Measurements from ENCODE around the gene ID3.
A peak's percentile ranks its signal among the peaks of the same experiment; 100 is the strongest.
"Not testable (repeated sequence)": the region's sequence is repeated elsewhere in the genome, so short reads cannot be mapped to it uniquely, and the experiment has no call there.

The ID3 gene

DNA sequence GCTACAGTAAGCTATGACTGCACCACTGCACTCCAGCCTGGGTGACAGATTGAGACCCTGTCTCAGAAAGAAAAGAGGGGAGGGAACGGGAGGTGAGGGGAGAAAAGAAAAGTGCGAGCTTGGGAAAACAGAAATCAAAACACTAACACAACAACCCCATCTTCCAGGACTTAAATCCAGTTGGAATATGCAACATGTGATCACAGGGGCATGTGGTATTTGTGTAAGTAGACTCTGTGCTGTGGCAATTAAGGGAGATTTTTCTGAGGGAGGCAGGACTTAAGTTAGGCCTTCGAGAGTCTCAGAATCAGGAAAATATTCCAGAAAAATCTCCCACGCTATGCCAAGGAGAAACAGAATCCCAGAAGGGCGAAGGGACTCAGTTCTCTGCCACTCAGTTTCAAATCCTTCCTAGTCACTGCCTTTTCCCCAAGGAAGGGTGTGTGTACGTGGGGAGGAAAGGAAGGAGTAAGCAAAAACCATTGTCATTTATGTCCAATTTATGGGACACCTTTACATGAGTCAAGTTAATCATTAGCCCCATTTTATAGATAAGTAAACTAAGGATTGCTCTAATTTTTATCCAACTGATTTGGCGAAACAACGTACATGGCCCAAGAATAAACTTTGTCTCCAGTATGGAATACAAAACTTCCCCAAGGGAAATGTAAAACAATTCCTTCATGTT lies 12.3 kb downstream of the ID3 start:
- DNase-seq = no peak

DNA sequence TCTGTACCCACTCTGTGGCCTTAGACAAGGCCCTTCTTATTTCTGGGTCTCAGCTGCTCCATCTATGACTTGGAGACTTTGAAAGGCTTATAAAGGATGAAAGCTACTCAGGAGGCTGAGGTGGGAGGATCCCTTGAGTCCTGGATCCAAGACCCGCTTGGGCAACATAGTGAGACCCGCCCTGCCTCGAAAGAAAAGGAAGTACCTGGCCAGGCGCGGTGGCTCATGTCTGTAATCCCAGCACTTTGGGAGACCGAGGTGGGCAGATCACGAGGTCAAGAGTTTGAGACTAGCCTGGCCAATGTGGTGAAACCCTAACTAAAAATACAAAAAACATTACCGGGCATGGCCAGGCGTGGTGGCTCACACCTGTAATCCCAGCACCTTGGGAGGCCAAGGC lies 13.4 kb downstream of the ID3 start:
- DNase-seq = no peak

DNA sequence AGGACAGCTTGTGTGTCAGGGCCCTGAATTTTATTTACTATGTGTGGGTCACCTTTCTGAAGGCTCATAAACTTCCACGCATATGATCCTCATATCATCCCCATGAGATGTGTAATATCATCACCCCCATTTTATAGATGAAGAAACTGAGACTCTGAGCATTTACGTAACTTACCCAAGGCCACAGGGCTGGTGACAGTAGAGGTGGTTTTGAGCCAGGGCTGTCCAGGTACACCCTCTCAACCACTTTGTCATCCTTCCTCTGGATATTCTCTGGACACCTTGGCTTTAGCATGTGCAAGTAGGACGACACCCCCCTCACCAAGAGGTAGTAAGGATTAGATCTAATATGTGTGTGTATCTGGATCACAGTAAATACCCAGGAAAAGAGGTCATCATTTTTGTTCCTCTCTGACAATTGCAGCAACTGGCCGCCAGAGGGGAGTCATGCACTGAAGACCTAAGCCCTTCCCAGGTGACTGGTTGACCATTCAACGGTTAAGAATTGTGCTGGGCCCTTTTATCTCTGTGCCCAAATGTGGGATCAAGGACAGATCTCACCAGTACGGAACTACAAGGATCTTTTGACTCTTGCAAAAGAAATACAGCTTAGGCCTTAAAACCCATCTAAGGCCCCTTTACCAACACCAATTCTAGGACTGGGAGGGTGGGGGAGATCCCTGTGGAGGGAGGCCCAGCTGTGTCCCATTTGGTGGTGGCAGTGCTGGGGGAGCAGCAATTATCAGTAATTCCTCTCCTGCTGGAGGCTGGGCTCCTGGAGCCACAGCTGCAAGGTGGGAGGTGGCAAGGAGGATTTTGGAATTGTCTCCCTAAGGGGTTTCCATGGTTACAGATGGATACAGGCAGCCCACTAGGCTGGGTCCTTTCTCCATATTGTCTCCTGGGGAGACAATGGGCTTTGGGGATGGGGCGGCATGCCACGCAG lies 14.6 kb downstream of the ID3 start:
- peak; percentile 23 to 73 (median 55) for DNase-seq

DNA sequence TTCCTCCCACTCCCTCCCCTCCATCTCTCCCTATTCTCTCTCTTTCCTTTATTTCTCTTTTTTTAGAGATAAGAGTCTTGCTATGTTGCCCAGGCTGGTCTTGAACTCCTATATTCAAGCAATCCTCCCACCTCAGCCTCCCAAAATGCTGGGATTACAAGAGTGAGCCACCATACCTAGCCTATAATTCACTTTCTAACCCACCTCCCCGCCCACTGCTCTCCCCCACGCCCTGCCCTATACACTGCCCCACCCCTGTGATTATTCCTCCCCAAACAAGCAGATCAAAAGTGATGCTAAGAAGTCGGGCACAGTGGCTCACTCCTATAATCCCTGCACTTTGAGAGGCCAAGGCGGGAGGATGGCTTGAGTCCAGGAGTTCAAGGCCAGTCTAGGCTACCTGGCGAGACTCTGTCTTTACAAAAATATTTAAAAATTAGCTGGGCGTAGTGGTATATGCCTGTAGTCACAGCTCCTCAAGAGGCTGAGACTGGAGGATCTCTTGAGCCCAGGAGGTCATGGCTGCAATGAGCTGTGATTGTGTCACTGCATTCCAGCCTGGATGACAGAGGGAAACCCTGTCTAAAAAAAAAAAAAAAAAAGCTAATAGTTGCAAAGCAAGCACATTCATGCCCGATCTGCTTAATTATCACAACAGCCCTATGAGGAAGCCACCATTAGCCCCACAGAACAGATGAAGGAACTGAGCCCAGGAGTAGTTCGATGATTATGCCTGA lies 15.4 kb downstream of the ID3 start:
- DNase-seq = no peak

DNA sequence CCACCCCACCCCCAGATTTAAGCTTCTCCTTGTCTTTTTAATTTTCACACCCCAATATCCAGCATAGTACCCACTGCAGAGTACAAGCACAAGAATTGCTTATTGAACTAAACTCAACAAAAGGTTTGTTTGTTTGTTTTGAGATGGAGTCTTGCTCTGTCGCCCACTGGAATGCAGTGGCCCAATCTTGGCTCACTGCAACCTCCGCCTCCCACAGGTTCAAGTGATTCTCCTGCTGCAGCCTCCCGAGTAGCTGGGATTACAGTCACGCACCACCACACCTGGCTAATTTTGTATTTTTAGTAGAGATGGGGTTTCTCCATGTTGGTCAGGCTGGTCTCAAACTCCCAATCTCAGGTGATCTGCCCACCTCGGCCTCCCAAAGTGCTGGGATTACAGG lies 16.4 kb downstream of the ID3 start:
- not testable (repeated sequence) for DNase-seq

DNA sequence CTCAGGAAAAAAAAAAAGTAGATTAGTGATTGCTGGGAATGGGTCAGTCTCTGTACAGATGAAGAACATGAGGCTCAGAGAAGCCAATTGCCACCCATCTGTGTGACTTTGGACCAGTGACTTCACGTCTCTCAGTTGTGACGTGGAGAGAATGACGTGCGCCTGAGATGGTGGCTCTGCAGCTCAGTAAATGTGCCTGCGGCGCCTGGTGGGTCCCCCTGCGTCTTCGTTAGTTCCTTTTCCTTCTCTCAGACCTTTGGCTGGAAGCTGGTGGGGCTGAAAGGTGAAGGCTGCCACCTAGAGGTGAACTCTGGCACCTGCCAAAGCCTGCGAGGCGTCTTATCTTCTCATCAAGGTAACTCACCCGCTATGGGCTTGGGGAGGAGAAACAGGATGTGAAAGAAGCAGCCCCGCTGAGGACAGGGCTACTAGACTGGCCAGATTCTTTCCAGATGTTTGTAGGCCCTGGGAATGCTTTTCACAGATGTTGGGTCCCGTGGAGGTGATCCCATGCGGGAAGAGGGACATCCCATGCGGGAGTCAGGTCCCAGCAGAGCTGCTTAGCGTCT lies 19.5 kb downstream of the ID3 start:
- peak; percentile 82 to 93 (median 88) for DNase-seq

DNA sequence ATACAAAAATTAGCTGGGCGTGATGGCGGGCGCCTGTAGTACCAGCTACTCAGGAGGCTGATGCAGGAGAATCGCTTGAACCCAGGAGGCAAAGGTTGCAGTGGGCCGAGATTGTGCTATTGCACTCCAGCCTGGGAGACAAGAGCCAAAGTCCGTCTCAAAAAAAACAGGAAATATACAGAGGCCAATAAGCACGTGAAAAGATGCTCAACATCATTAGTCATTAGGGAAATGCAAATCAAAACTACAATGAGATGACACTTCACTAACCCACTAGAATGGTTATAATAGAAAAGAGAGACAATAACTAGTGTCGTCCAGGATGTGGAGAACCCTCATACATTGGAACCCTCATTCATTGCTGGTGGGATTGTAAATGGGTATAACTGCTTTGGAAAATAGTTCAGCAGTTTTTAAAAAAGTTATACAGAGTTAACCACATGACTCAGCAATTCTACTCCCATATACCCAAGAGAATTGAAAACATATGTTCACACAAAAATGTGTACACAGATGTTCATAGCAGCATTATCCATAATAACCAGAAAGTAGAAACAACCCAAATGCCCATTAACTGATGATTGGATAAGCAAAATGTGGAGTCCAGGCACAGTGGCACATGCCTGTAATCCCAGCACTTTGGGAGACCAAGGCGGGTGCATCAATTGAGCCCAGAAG lies 21.9 kb downstream of the ID3 start:
- DNase-seq = no peak

DNA sequence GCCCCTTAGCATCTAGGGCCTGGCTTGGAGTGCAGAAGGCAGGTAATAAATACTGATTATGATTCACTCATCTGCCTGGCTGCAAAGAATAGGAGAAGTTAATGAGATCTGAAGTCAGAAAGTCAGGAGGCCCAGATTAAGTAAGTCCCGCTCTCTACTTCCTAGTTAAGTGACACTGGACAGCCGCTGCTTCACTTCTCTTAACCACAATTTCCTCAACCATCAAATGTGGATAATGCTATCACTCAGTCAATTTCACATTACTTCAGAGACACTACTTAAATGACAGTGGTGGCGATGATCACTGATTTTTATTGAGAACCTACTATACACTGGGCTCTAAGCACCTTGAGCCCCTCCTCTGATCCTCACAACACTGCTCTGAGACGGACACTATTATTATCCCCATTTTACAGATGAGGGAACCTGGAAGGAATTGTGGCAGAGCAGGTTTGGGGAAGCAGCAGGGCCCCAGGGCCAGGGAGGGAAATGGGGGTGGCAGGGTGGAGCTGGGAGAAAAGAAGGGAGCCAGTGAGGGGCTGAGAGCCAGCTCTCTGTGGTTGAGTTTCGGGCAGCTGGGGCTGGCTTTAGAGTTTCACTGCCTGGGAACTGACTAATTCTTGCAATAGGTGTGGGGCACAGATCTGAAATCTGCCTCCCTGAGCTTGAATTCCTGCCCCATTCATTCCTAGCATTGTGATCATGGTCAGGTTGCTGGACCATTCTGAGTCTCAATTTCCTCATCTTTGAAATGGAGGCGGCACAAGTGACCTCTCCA lies 25.9 kb downstream of the ID3 start:
- DNase-seq = no peak

DNA sequence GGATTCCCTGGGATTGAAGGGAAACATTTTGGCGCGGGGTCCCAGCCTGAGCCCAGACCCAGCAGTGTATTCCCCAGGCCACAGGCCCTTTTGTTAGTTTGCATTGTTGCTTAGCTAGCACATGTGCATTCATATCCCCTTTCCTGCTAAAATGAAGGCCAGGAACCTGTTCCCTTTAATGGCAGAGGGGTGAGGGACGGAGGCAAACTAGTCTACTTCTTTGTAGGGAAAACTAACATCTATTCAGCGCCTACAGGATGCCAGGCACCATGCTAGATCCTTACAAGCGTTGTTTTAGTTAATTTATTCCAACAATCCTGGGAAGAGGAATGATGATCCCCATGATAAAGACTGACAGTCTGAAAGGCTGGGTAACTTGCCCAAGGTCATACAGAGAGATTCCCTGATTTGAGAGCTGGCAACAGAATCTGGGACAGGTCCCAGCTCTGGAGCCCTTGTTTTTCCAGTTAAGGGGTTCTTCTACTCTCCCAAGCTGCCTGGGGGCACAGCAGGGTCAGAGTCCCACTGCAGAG lies 27.7 kb downstream of the ID3 start:
- no peak for DNase-seq

DNA sequence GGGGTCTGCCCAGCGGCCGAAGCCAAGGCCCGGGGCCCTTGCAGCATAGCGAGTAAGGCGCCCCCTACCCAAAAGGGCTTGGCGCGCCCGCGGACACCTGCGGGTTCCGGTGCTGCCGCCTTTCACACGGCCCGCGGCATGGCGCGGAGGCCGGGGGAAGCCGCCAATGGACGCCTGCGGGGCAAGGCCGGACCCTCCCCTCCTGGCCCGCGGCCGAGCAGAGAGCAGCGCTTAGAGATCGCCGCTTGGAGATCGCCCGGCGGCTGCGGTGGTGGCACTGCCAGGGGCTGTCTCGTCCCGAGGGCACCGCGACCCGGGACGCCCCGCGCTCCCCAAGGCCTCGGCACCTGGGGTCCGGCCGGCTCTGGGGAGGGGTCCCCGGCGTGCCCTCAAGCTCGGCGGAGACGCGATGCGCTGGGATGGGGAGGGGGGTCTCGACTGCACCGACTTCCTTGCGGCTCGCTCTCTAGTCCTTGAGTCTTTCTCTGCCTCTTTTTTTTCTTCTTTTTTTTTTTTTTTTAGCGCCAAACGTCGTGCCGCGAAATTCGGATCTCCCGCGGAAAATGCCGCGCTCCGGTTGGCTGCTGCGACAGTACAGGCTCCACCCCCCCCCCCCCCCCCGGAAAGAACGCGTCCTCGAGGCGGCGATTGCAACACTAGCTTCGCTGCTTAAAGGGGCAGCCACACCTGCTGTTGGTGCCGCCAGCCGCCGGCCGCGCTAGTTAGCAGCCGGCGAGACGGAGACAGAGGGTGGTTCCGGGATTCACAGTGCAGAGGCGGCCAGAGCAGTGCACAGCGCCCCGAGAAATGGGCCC lies 28.3 kb downstream of the ID3 start, which contains the start of gene E2F2:
E2F2 (minus strand) TSS at position 487 of the 815 bp plus-strand sequence; CDS start at position 47, 440 bp downstream.
- peak; percentile 74 to 88 (median 84) for DNase-seq

DNA sequence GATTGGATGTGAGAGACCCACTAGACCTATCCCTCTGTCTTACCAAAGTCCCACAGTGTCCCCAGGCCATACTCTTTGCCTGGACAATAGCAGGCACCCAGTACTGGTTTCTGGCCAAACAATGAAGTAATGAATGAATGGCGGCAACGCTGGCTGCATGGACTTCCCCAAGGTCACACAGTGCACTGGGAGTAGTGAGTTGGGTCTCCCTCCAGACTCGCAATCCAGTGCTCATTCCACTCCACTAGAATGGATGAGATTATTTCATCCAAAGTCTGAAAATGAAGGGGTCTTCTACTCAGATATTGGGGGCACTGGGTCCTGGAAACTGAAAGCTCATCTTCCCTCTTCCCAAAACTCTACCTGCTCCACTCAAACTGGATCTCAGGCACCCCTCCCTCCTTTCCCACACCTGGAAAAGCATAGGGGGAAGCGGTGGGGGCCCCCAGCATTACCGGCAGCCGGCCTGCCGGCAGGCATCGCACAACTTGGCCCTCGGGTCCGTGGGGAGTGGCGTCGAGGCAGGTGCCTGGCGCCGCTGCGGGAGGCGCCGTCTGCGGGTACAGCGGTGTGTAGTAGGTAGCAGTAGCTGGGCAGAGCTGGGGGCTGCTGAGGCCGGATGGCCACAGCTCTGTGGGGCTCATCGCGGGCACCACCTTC lies 29.1 kb downstream of the ID3 start:
- DNase-seq = peak in 1 of 6 experiments; percentile 28

DNA sequence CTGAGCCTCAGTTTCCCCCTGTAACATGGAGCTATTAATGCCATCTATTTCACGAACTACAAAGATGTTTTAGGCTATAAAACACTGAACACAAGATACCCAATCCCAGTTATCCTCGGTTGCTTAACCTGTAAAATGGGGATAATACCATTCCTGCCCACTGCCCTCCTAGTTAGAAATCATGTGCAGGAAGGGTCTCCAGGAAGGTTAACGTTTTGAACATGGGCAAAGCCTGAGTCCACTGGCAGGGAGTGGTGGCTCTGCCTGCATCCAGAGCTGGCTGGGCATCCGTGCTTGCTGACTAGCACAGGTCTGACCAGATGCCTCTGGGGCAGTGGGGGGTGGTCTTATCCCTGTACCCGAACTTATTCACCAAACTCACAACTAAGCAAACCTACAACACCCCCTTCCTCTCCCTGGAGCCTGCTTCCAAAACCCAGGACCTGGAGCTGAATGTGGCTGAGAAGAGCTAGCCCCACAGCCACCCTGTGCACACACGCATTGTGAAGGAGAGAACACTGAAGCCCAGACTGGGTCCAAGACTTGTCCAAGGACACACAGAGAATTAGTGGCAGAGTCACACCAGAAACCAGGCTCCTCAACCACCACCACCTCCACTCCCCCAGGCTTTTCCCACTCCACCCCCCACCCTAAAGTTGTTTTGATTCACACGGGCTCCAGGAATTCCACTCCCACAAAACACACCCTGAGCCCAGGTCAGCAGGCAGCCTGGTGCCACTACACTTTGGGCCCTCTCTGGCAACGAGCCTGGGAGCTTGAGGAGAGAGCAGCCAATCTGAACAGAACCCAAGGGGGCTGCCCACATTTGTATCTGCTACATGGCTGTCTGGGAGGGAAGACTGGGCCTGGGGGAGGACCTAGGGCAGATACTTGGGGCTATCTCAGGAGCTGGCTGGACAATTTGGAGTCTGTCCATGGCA lies 29.9 kb downstream of the ID3 start:
- no peak for DNase-seq

DNA sequence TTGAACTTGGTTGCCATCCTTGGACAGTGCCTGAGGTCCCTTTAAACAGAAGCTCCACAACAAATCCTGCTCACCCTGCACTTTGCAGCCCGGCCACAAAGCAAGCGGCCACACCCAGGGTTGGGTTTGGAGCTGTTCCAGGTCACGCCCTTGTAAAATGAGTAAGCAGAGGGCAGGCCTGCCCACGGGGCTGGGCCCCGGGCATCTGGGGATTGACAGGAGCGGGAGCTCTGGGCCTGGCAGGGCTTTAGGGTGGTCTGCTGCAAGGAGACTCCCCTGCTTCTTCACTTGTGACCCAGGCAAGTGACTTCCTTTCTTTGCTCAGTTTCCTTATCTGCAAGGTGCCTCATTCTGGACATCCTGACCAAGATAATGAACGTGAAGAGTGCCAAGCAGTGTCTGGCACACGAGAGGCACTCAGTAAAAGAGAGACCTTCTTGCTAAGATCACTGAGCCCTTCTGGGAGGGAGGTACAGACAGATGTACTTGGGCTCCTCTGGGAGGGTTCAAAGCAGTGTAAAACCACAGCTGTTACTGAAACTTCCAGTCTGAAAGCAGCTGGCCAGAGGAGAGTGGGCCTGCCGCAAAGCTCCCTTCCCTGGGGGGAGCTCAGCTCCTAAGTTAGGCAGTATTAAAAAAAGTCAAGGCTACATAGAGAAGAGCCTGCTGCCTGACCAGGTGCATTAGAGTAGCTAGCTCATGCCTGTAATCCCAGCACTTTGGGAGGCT lies 30.9 kb downstream of the ID3 start:
- DNase-seq = peak; percentile 12 to 53 (median 29)

DNA sequence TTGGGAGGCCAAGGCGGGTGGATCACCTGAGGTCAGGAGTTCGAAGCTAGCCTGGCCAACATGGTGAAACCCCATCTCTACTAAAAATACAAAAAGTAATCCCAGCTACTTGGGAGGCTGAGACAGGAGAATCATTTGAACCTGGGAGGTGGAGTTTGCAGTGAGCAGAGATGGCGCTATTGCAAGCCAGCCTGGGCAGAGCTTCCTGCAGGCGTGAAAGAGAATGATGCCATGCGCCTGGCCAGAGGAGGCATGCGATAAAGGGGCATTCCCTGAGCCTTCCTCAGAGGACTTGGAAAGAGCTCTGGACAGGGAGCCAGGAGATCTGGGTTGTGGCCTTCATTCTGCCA lies 31.4 kb downstream of the ID3 start:
- DNase-seq = no peak

DNA sequence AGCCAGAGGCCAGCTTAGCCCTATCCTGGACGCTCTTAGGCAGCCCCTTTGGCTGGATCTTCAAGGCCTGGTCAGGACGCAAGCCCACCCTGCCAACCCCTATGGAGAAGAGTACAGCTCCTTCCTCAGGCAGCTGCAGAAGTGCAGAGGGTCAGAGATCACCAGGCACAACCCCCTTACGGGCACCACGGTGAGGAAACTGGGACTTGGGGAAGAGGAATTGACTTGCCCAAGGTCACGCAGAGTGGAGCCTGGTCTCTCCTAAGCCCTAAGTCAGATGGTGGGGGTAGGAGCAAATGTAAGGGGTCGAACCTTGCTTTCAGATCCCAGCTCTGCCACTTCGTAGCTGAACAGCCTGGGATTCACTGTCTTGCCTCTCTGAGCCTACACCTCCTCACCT lies 31.9 kb downstream of the ID3 start:
- DNase-seq = no peak

DNA sequence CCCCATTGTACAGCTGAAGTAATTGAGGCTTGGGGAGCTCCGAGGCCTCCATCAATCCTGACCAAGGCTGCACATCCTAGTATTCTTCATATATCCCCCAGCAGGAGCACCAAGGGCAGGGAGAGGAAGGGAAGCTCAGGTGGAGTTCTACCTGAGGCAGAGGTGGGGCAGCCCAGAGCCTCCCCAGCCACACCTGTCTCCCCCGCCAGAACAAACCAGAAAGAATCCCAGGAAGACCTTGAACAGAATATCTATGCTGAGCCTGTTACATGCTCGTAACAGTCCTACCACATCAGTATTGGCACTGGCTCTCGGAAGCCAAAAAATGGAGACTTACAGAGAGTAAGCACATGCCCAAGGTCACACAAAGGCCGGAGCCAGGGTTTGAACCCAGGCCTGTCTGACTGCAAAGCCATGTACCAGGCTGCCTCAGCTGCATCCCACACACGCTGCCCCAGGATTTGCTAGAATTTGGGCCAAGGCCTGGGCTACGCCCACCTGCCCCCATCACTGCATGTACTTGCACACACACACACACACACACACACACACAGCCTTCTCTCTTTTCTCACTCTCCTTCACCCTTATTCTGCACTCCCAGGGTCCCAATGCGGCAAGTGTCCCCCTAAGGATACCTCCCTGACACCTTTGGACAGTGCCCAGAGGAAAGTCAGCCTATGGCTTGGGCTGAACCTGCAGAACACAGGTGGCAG lies 32.8 kb downstream of the ID3 start:
- DNase-seq = no peak

DNA sequence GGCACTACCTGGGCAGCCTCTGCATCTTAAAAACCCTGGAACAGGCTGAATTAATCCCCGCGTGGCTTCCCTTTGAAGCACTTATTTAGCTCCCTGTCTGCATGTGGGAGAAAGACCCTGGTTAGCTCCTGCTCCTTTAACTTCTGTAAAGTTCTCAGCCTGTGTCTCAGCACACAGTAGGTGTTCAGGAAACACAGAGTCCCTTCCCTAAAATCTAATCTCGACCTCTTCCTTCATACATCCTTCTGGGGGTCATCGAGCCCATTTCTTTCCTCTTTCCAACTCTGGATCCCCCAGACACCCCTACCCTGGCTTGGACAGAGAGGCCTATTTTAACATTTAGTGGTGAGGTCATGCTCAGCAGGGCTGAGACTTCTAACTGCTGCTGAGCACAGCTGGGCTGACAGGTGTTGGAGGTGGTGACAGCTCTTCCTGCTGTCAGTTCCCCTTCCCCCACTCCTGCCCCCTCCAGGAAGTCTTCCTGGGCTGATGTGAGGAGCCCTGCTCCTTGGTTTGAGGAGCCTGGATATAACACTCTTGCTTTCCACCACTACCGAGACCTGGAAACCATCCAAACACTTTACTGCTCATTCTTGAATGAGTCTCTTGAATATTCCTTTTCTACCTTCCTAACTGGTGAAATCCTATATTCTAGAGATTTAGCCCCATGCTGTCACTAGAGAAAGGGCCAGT lies 33.6 kb downstream of the ID3 start:
- DNase-seq = no peak
